SIG-M5 treated with dmso at 0.1 percent for 504 hours (cell line): Measurements from ENCODE around the gene SMARCD2.
"Not testable (repeated sequence)": the region's sequence is repeated elsewhere in the genome, so short reads cannot be mapped to it uniquely, and the experiment has no call there.

Experiments
- DNase-seq: peaks from one replicate; lab custom pipeline; 2025; ENCODE audit not compliant: unreplicated experiment; lab: John Stamatoyannopoulos, UW

The SMARCD2 gene

GRCh38 chr17:63816123-63816522, 26.4 kb downstream of the SMARCD2 start:
- no peak for DNase-seq

GRCh38 chr17:63809970-63810369, 32.5 kb downstream of the SMARCD2 start:
- no peak for DNase-seq

- DNase-seq = no peak
These were observed 36.9 kb downstream of the SMARCD2 start for GRCh38 chr17:63805591-63805990.

GRCh38 chr17:63804328-63804727, 38.2 kb downstream of the SMARCD2 start:
- no peak for DNase-seq

GRCh38 chr17:63800783-63801182, 41.7 kb downstream of the SMARCD2 start:
- DNase-seq = no peak

GRCh38 chr17:63798572-63799106, 43.8 kb downstream of the SMARCD2 start:
- DNase-seq = no peak

- not testable (repeated sequence) for DNase-seq
These were observed 46.1 kb downstream of the SMARCD2 start for GRCh38 chr17:63796375-63796774.

GRCh38 chr17:63792055-63792729, 50.3 kb downstream of the SMARCD2 start:
- DNase-seq = no peak

GRCh38 chr17:63790057-63790456, 52.4 kb downstream of the SMARCD2 start:
- DNase-seq = no peak

- DNase-seq = no peak
These were observed 55.3 kb downstream of the SMARCD2 start for GRCh38 chr17:63786971-63787711.

GRCh38 chr17:63786117-63786516, 56.4 kb downstream of the SMARCD2 start:
- DNase-seq = no peak

GRCh38 chr17:63785556-63785955, 56.9 kb downstream of the SMARCD2 start:
- no peak for DNase-seq

GRCh38 chr17:63783522-63783921, 59.0 kb downstream of the SMARCD2 start:
- DNase-seq = no peak
